Upper lobe of left lung (tissue), 4 donors: ENCODE measurements around the gene PLD4.

ENCODE experiments used
- CTCF ChIP-seq, 6 experiments: fragments of 450-650 bp in 4 of 6; fragments of 200-600 bp in 2 of 6; sonication (generic) in 2 of 6; IDR thresholded peaks; one replicate each; pipeline ENCODE4 v1.5.1; 2016 to 2019; ENCODE audit warnings: antibody characterized with exemption in 6 of 6
- EP300 ChIP-seq, 4 donors: sonication (generic); formaldehyde crosslinking; IDR thresholded peaks; one replicate each; pipeline ENCODE4 v1.5.1; 2017; ENCODE audit warnings: antibody characterized with exemption in 4 of 4, control low read depth in 2 of 4
- POLR2A ChIP-seq, 4 donors: fragments of 450-650 bp; IDR thresholded peaks; one replicate each; pipeline ENCODE4 v1.5.1; 2016 to 2017; ENCODE audit warnings: antibody characterized with exemption in 4 of 4, mild to moderate bottlenecking in 2 of 4
- POLR2AphosphoS5 ChIP-seq, 2 donors: sonication (generic); formaldehyde crosslinking; IDR thresholded peaks; one replicate each; pipeline ENCODE4 v1.5.1; 2017; ENCODE audit warnings: antibody characterized with exemption in 2 of 2

- TF ChIP-seq POLR2A (IDR thresholded peaks at IDR 0.05), result no peak
- no peak for TF ChIP-seq EP300 (IDR thresholded peaks at IDR 0.05)
- TF ChIP-seq CTCF (IDR thresholded peaks at IDR 0.05), result no peak
- no peak for TF ChIP-seq POLR2AphosphoS5 (IDR thresholded peaks at IDR 0.05)
Measured at GRCh38 chr14:104935955-104936354, 11.3 kb downstream of the PLD4 start.
